Prostate gland (tissue), 2 donors: Measurements from ENCODE around the gene IL16. TPM values are rescaled to one million over a fixed set of nuclear protein-coding genes. Genes with fewer than 3 reads are reported as not detected.
"Not testable (repeated sequence)": the region's sequence is repeated elsewhere in the genome, so short reads cannot be mapped to it uniquely, and the experiment has no call there.

Experiments
- DNase-seq: peaks from one replicate; pipeline ENCODE4 v3.0.0-alpha.2; 2019; ENCODE audit warnings: low spot score
- H3K27ac ChIP-seq, 2 donors: fragments of 200-600 bp; sonication (generic); 2 replicates each; pipeline ENCODE4 v1.5.1; 2017 to 2019
- H3K27me3 ChIP-seq: fragments of 200-600 bp; sonication (generic); replicated peaks from 2 replicates; pipeline ENCODE4 v1.5.1; 2019; ENCODE audit not compliant: insufficient read depth
- H3K36me3 ChIP-seq, 2 donors: fragments of 200-600 bp; sonication (generic); 1 replicate in 1 of 2; 2 replicates in 1 of 2; pipeline versions ENCODE4 v1.5.1 to v1.8.1; 2017 to 2019
- H3K4me1 ChIP-seq: fragments of 200-600 bp; sonication (generic); replicated peaks from 2 replicates; pipeline ENCODE4 v1.5.1; 2019
- H3K4me3 ChIP-seq, 2 donors: fragments of 200-600 bp; sonication (generic); 2 replicates each; pipeline ENCODE4 v1.5.1; 2017 to 2019
- H3K9me3 ChIP-seq: fragments of 200-600 bp; sonication (generic); 2 replicates; pipeline ENCODE4 v1.5.1; 2017
- CTCF ChIP-seq, 4 experiments: fragments of 200-600 bp in 2 of 4; fragments of 450-650 bp in 2 of 4; sonication (generic) in 2 of 4; IDR thresholded peaks; 1 replicate in 3 of 4; 2 replicates in 1 of 4; pipeline ENCODE4 v1.5.1; 2016 to 2019; ENCODE audit warnings: antibody characterized with exemption in 4 of 4, mild to moderate bottlenecking in 2 of 4, moderate library complexity in 2 of 4
- POLR2A ChIP-seq: fragments of 450-650 bp; IDR thresholded peaks from one replicate; pipeline ENCODE4 v1.6.1; 2016; ENCODE audit warnings: antibody characterized with exemption, mild to moderate bottlenecking
- POLR2AphosphoS5 ChIP-seq: sonication (generic); formaldehyde crosslinking; IDR thresholded peaks from one replicate; pipeline ENCODE4 v1.6.1; 2017; ENCODE audit warnings: antibody characterized with exemption
- whole genome bisulfite sequencing: methylation state at CpG from one replicate; pipeline ENCODE4 v1.1.5; 2018; 5-methylcytosine and 5-hydroxymethylcytosine counted together
- intact Hi-C: fragments of 100-400 bp; cut with DNase I; formaldehyde crosslinking; loops from one replicate; pipeline ENCODE4 v1.14.2; 2022
- total RNA-seq, 2 donors: library from RNA; depleted of rRNA; stranded (reverse); fragments of >200 nt; gene quantifications; one replicate each; pipeline ENCODE4 v1.1.0, GENCODE V29; 2016

IL16 gene
- total RNA-seq, 2 donors from 2014 or later, result 2.7 to 9.9 TPM

GRCh38 chr15:81341351-81341750, 144.7 kb downstream of the IL16 start:
- no peak overlapping the region for H3K27ac ChIP-seq
- H3K9me3 ChIP-seq, result no peaks in the 10 kb centered on the region
- no peak for DNase-seq
- no peak for TF ChIP-seq POLR2AphosphoS5
- no peak overlapping the region for H3K4me3 ChIP-seq
- no peaks in the 10 kb centered on the region for H3K27me3 ChIP-seq
- WGBS, result 92% methylated on average over 4 of the region's 4 CpGs
- H3K36me3 ChIP-seq, result no peaks in the 10 kb centered on the region
- intact Hi-C loops, result no loop called here
- H3K4me1 ChIP-seq, result peaks cover 4% of the 10 kb centered on the region

- intact Hi-C loops, result no loop called here
- TF ChIP-seq POLR2A, result no peak
- no peak for TF ChIP-seq POLR2AphosphoS5
- no peak for TF ChIP-seq CTCF (IDR thresholded peaks at IDR 0.05)
Observed at GRCh38 chr15:81343371-81343770, 146.7 kb downstream of the IL16 start.

DNA sequence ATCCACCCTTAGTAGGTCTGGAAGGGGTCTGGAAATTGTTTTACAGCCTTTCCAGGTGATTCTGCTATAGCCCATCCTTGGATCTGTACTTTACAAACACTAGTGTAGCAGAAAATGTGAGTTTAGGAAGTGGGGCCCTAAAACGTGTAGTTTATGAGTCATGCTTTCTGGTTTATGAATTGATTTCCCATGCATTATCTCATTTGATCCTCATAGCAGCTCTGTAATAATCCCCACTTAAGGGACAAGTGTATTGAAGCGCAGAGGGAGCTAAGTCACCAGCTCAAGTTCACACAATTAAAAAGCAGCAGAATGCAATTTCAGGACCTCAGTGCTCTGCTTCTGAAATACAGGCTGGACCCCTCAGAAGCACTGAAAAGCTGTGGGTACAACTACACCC, 149.9 kb downstream of the IL16 start:
- Histone ChIP-seq H3K36me3 (no peaks in the 10 kb centered on the region), H3K27me3 (no peaks in the 10 kb centered on the region), H3K4me3 (no peak overlapping the region), H3K4me1 (no peaks in the 10 kb centered on the region), H3K27ac (no peak overlapping the region), H3K9me3 (no peaks in the 10 kb centered on the region)
- 71% methylated on average over 2 of the region's 2 CpGs for WGBS
- TF ChIP-seq CTCF (IDR thresholded peaks at IDR 0.05) (no peak), POLR2AphosphoS5 (no peak), POLR2A (no peak)
- intact Hi-C loops, result no loop called here
- DNase-seq, result no peak

More at GRCh38 chr15:81343371-81343770, 146.7 kb downstream of the IL16 start:
- 96% methylated on average over 4 of the region's 4 CpGs for WGBS
- Histone ChIP-seq H3K9me3 (no peaks in the 10 kb centered on the region), H3K4me1 (peaks cover 3% of the 10 kb centered on the region), H3K27me3 (no peaks in the 10 kb centered on the region), H3K27ac (no peak overlapping the region), H3K36me3 (no peaks in the 10 kb centered on the region), H3K4me3 (no peak overlapping the region)
- no peak for DNase-seq

DNA sequence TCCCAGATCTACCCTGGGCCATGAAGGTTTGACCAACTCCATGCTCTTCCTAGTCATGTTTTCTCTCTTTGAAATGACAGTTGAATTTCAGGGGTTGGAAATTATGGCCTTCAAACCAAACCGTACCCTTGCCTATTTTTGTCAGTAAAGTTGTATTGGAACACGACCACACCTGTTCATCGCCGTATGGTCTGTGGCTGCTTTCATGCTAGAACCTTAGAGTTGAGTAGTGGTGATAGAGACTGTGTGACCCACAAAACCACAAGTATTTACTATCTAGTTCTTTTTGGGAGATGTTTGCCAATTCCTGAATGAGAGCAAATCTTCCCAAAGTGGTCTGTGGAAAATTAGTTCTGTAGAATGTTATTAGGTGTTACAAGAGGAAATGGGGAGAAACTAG, 151.2 kb downstream of the IL16 start:
- 87% methylated on average over 4 of the region's 4 CpGs for WGBS
- Histone ChIP-seq H3K9me3 (no peaks in the 10 kb centered on the region), H3K4me3 (no peak overlapping the region), H3K4me1 (no peaks in the 10 kb centered on the region), H3K27ac (no peak overlapping the region), H3K36me3 (no peaks in the 10 kb centered on the region), H3K27me3 (no peaks in the 10 kb centered on the region)
- no peak for TF ChIP-seq CTCF (IDR thresholded peaks at IDR 0.05)
- no peak for TF ChIP-seq POLR2A
- TF ChIP-seq POLR2AphosphoS5, result no peak
- intact Hi-C loops, result no loop called here
- DNase-seq, result no peak

DNA sequence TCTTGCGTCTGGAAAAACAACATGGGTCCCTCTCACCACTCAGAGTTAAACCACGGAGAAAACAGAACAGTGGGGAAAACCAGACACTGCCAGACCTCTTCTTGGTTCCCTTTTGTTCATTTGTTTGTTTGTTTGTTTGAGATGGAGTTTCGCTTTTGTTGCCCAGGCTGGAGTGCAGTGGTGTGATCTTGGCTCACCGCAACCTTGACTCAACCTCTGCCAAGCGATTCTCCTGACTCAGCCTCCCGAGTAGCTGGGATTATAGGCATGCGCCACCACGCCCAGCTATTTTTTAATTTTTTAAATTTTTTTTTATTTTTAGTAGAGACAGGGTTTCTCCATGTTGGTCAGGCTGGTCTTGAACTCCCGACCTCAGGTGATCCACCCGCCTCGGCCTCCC, 152.0 kb downstream of the IL16 start:
- H3K4me3 ChIP-seq, H3K9me3 ChIP-seq, H3K27me3 ChIP-seq, H3K36me3 ChIP-seq, intact Hi-C loops, H3K27ac ChIP-seq, DNase-seq, H3K4me1 ChIP-seq: not testable (repeated sequence)
- WGBS, result 92% methylated on average over 11 of the region's 11 CpGs

DNA sequence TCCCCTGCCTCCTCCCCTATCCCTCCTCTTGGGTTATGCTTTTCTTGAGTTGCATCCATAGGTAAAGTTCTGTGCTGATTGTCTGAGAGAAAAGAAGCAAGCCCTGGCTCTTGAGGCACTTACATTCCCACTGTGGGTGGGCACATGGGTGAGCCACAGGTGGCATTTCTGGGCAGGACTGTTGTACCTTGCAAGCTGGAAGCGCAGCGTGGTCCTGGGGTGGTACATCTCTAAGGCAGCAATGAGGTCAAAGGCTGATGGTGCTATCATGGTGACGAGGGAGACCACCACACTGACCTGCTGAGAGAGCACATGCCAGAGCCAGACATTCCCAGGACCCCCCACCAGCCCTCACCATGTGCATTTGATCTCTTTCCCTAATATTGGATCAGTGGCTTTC, 152.6 kb downstream of the IL16 start:
- Histone ChIP-seq H3K9me3 (no peaks in the 10 kb centered on the region), H3K27me3 (no peaks in the 10 kb centered on the region), H3K4me3 (no peak overlapping the region), H3K36me3 (no peaks in the 10 kb centered on the region), H3K27ac (no peak overlapping the region), H3K4me1 (no peaks in the 10 kb centered on the region)
- TF ChIP-seq CTCF (IDR thresholded peaks at IDR 0.05), result no peak
- TF ChIP-seq POLR2A, result no peak
- TF ChIP-seq POLR2AphosphoS5, result no peak
- no peak for DNase-seq
- 98% methylated on average over 3 of the region's 3 CpGs for WGBS
- intact Hi-C loops, result no loop called here
